A673 (cell line): Measurements from ENCODE around the gene PIP5K1A. TPM values are rescaled to one million over a fixed set of nuclear protein-coding genes. Genes with fewer than 3 reads are reported as not detected.

Experiments
- Bru-seq: library from RNA; stranded (reverse); fragments of 400-500 nt; gene quantifications from one replicate; lab custom pipeline; 2021; lab: Mats Ljungman, UMichigan
- BruChase-seq, 2 experiments: library from RNA; stranded (reverse); fragments of 400-500 nt; gene quantifications; one replicate each; lab custom pipeline; 2021; lab: Mats Ljungman, UMichigan
- BruUV-seq: library from RNA; stranded (reverse); fragments of 400-500 nt; replicated peaks from 2 replicates; lab custom pipeline; 2021; lab: Mats Ljungman, UMichigan
- CTCF ChIA-PET: fragments of 300-600 bp; sonication (Branson Sonifier 250); formaldehyde crosslinking; loops from one replicate; lab custom pipeline; 2022; ENCODE audit warnings: antibody characterized with exemption; lab: Charles Lee
- POLR2A ChIA-PET: fragments of 300-600 bp; sonication (Branson Sonifier 250); formaldehyde crosslinking; loops from one replicate; lab custom pipeline; 2022; ENCODE audit warnings: antibody characterized with exemption; ENCODE audit not compliant: low non-redundant PET; lab: Charles Lee
- DNase-seq: peaks from one replicate; pipeline ENCODE4 v3.0.0-alpha.2; 2015; ENCODE audit warnings: low spot score
- H3K27ac ChIP-seq: fragments of 200-600 bp; sonication (generic); 2 replicates; pipeline ENCODE4 v1.5.1; 2016; ENCODE audit warnings: mixed run types, low read depth, mild to moderate bottlenecking, mixed read lengths, antibody characterized with exemption, low read length; ENCODE audit not compliant: poor library complexity, severe bottlenecking
- H3K27me3 ChIP-seq: fragments of 200-600 bp; sonication (generic); replicated peaks from 2 replicates; pipeline ENCODE4 v1.6.1; 2017; ENCODE audit warnings: mixed run types, low read depth, mild to moderate bottlenecking, mixed read lengths, antibody characterized with exemption, low read length; ENCODE audit not compliant: insufficient read depth, poor library complexity
- H3K36me3 ChIP-seq: fragments of 200-600 bp; sonication (generic); 2 replicates; pipeline ENCODE4 v1.6.1; 2016; ENCODE audit warnings: mixed run types, mild to moderate bottlenecking, mixed read lengths, antibody characterized with exemption, low read length; ENCODE audit not compliant: insufficient read depth, poor library complexity, severe bottlenecking
- H3K4me1 ChIP-seq: fragments of 200-600 bp; sonication (generic); 2 replicates; pipeline ENCODE4 v1.6.1; 2017; ENCODE audit warnings: mixed run types, mild to moderate bottlenecking, mixed read lengths, antibody characterized with exemption, low read length; ENCODE audit not compliant: insufficient read depth, poor library complexity, severe bottlenecking
- H3K4me3 ChIP-seq: fragments of 200-600 bp; sonication (generic); 2 replicates; pipeline ENCODE4 v1.5.1; 2016; ENCODE audit warnings: low read depth, mixed run types, mild to moderate bottlenecking, mixed read lengths, low read length; ENCODE audit not compliant: poor library complexity, severe bottlenecking
- H3K9me3 ChIP-seq: fragments of 200-600 bp; sonication (generic); 2 replicates; pipeline ENCODE4 v1.6.1; 2016; ENCODE audit warnings: mixed run types, low read depth, mild to moderate bottlenecking, mixed read lengths, antibody characterized with exemption, low read length; ENCODE audit not compliant: poor library complexity, severe bottlenecking
- CTCF ChIP-seq: fragments of 300-800, 200-600 bp; sonication (generic); conservative IDR thresholded peaks from 2 replicates; pipeline ENCODE4 v1.5.1; 2017; ENCODE audit warnings: low read depth, mild to moderate bottlenecking, antibody characterized with exemption, low read length, moderate library complexity, mixed read lengths
- EZH2 ChIP-seq: fragments of 200-600 bp; sonication (generic); IDR thresholded peaks from 2 replicates; pipeline ENCODE4 v1.6.1; 2017; ENCODE audit warnings: borderline replicate concordance, low read depth, mild to moderate bottlenecking, mixed read lengths, antibody characterized with exemption, low read length; ENCODE audit not compliant: poor library complexity, severe bottlenecking
- intact Hi-C: fragments of 100-400 bp; cut with micrococcal nuclease; formaldehyde crosslinking; loops from one replicate; pipeline ENCODE4 v1.10.0; 2022; ENCODE audit not compliant: unreplicated experiment
- long read RNA-seq: library from polyadenylated mRNA; stranded (forward); transcript quantifications from one replicate; pipeline ENCODE4 v2.0.0, GENCODE V29; 2022
- total RNA-seq: library from RNA; stranded (reverse); gene quantifications from 2 replicates; pipeline ENCODE4 v1.2.3, GENCODE V29; 2021

Gene PIP5K1A
- total RNA-seq (109 and 115 TPM in 2 replicates), Bru-seq, nascent RNA (percentile 88 among the genes with signal in this experiment), BruChase-seq, experiment 1, labeled RNA remaining after a 2-hour chase (percentile 96 among the genes with signal in this experiment), BruChase-seq, experiment 2, labeled RNA remaining after a 6-hour chase (percentile 95 among the genes with signal in this experiment)
- long read RNA-seq, transcript PIP5K1A-201 (15 exons, 3,767 nt): major isoform, 9 of 18 reads
- long read RNA-seq, partial matches to known transcripts: 2 of 18 reads
- long read RNA-seq, other reads (novel, unspliced or antisense): 5 of 18 reads

- H3K36me3 ChIP-seq: peaks cover 20% of the 10 kb centered on the region
- ChIA-PET CTCF (interaction anchor here (0.6 kb wide), 1 partner anchor 205 kb away, joined by 4 read pairs; no protein-coding TSS in a partner anchor), POLR2A (no interaction called here)
- no peaks in the 10 kb centered on the region for H3K9me3 ChIP-seq
- H3K27ac ChIP-seq: peak within 1 kb of the TSS; percentile 90
- TF ChIP-seq CTCF (no peak), EZH2 (no peak)
- intact Hi-C loops: loop anchor here (1.0 kb wide), 1 partner anchor 53 kb away; no protein-coding TSS in a partner anchor
- H3K4me3 ChIP-seq: peak within 1 kb of the TSS; percentile 68
- no peaks in the 10 kb centered on the region for H3K27me3 ChIP-seq
- peaks cover 6% of the 10 kb centered on the region for H3K4me1 ChIP-seq
- DNase-seq: peak; percentile 99
- BruUV-seq: TSS peak; percentile 68
These were observed at the start of gene PIP5K1A for GRCh38 chr1:151198254-151199127. TSS of gene PIP5K1A (plus strand) at chr1:151198552. CDS start at chr1:151198997, 445 bp downstream.

GRCh38 chr1:151156515-151156819 lies 41.9 kb upstream of the PIP5K1A start, which contains the start of gene TNFAIP8L2:
TSS of gene TNFAIP8L2 (plus strand) at chr1:151156649. CDS start at chr1:151158698, 2,049 bp downstream.
- CTCF ChIA-PET: interaction anchor here (3.7 kb wide), 1 partner anchor 56 kb away, joined by 21 read pairs; no protein-coding TSS in a partner anchor

More at GRCh38 chr1:151156515-151156819, 41.9 kb upstream of the PIP5K1A start, which contains the start of gene TNFAIP8L2:
- Histone ChIP-seq H3K36me3 (peaks cover 2% of the 10 kb centered on the region), H3K27ac (no peak within 1 kb of the TSS), H3K27me3 (no peaks in the 10 kb centered on the region), H3K4me3 (no peak within 1 kb of the TSS), H3K4me1 (no peaks in the 10 kb centered on the region), H3K9me3 (no peaks in the 10 kb centered on the region)
- intact Hi-C loops: loop anchor here (2.0 to 10.0 kb wide), 2 partner anchors 58 to 132 kb away; no protein-coding TSS in a partner anchor
- BruUV-seq: no TSS peak
- no peak for DNase-seq
- POLR2A ChIA-PET: no interaction called here
- TF ChIP-seq EZH2 (no peak), CTCF (no peak)
